Activated CD4-positive, CD25-positive, alpha-beta regulatory T cell treated with anti-CD3 and anti-CD28 coated beads, Interleukin-2, amount 50 U/mL, for 16 hours (primary cell): ENCODE measurements around the gene MTOR.
"Not testable (repeated sequence)": the region's sequence is repeated elsewhere in the genome, so short reads cannot be mapped to it uniquely, and the experiment has no call there.

Source experiments
- DNase-seq: peaks from one replicate; pipeline ENCODE4 v3.0.0-alpha.2; 2020; ENCODE audit warnings: low read depth, low spot score

The MTOR gene

DNA sequence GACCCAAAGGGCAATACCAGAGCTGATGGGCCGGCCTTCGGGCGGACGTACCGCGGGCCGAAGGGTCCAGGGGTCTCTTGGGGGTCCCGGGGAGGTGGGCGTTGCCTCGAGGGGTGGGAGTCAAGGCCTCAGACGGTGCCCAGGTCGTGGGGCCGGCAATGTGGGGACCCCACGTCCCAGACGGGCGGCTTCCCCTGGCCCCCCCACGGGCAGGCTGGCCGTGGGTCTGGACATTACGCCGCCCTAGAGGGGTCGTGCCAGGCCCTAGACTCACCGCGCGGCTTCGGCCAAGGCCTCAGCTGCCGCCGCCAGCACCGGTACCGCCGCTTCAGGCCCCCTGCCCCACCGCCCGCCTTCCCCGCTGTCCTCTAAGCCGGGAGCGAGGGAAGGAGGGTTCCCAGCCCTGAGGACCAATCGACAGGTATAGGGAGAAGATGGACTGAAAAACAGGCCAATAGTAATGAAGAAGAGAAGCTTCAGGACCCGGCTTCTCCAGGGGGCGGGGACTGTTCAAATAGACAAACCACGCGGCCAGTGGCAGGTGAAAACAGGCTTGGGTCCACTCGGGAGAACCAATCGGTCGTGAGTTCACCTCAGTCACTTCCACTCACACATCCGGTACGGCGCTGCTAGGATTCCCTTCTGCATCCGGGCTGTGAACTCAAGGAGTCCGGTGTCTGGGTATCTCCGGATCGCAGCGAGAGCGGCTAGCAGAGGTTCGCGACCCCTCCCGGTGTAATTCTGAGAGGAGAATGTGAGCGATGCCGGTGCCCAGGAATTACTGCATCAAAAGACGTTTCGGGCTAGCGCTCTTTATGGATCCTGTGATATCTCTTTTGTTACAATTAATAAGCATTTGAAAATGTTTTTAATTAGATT lies at the start of gene MTOR:
Gene MTOR (minus strand): TSS at position 381 of the 879 bp plus-strand sequence. CDS start 3,142 bp downstream, outside the sequence.
- peak; percentile 98 for DNase-seq

DNA sequence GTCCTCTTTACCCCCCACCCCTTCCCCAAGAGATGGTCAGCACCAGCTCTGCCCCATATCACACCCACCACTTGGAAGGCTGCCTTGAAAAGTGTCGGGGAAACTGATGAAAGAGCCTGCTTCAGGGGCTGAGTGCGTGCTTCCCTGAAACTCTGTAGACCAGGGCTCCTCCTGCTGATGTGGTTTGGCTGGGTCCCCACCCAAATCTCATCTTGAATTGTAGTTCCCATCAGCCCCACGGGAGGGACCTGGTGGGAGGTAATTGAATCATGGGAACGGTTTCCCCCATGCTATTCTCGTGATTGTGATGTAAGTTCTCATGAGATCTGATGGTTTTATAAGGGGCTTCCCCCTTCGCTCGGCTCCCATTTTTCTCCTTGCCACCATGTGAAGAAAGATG lies 47.0 kb upstream of the MTOR start:
- DNase-seq: no peak

DNA sequence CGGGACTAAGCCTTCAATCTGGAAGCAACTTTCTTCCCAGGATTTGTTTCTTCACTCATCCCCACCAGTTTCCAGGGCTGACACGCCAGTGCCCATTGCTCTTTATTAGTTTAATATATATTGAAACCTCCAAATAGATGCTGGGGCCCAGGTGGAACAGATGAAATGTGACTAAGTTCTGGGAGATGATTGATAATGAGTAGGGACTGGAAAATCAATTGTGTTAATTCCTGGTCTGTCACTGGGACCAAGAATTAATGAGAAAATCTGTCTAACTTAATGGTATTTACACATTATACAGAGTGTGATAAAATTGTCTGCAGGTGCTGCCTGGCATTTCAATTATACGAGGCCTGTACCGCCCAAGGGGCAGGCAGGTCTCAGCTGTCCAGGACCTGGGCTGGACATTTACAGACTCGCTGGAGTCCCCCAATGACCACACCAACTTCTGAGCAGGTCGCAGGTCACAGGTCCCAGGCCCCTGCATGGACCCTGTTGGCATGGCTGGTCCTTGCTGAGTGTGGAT lies 46.4 kb upstream of the MTOR start:
- DNase-seq: no peak

DNA sequence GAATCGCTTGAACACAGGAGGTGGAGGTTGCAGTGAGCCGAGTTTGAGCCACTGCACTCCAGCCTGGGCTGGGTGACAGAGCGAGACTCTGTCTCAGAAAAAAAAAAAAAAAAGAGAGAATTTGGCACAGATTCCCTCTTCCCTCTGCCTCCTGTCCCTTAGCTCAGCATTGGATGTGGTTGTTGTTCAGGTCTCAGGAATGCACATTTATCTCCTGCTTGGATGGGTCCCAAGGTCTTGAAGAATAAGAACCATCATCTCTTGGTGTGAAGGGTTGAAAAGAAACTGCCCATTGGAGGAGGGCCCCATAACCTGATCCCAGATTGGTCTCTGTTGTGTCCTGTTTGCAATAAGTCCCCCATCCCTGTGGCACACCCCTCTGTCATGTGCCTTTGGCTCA lies 45.5 kb upstream of the MTOR start:
- DNase-seq: no peak

DNA sequence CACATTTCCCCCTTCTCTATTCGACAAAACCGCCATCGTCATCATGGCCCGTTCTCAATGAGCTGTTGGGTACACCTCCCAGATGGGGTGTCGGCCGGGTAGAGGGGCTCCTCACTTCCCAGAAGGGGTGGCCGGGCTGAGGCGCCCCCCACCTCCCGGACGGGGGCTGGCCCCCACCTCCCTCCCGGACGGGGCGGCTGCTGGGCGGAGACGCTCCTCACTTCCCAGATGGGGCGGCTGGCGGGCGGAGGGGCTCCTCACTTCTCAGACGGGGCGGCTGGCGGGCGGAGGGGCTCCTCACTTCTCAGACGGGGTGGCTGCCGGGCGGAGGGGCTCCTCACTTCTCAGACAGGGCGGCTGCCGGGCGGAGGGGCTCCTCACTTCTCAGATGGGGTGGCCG lies 43.2 kb upstream of the MTOR start:
- not testable (repeated sequence) for DNase-seq

DNA sequence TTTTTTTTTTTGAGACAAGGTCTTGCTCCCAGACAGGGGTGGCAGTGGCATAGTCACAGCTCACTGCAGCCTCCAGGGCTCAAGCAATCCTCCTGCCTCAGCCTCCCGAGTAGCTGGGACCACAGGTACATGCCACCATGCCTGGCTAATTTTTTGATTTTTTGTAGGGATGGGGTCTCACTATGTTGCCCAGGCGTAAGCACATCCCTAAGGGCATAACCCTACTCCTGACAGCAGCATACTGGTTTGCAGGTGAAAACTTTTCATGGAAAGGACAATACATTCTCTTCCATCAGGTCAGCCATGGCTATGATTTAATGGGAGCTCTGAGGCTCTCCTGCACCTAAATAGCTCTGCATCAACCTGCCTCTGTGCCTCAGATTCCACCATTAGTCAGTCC lies 40.0 kb upstream of the MTOR start:
- no peak for DNase-seq

DNA sequence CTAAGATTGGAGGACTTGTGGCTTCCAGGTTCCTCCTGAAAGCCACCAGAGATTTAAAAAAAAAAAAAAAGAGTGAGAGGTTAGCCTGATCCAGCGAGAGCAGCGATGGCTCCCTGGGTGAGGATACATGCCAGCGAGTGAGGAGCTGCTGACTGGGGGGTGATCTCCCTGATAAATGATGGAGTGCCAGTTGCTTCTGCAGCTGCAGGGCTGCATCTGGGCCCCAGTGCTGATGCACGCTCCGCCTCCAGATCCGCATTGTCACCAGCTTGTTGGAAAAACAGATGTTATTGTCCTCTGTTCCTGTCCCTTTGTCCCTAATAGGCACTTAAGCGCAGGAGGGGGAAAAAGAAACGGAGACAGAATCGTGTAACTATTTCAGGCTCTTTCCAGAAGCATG lies 39.2 kb upstream of the MTOR start:
- DNase-seq: no peak

DNA sequence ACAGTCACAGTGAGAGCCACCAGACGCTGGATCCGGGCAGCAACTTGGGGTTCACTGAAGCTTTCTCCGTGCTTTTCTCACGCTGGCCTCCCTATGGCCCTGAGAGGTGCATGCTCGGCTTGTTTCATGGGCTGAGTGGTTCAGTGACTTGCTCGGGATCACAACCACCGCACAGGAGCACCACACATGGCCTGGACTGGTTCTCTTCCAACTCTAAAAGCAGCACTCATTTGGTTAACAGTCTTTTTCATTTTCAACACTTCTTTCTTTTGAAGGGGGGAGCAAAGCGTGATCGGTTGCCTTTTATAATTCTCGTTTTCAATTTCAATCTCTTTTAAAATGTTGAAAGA lies 36.8 kb upstream of the MTOR start:
- no peak for DNase-seq

DNA sequence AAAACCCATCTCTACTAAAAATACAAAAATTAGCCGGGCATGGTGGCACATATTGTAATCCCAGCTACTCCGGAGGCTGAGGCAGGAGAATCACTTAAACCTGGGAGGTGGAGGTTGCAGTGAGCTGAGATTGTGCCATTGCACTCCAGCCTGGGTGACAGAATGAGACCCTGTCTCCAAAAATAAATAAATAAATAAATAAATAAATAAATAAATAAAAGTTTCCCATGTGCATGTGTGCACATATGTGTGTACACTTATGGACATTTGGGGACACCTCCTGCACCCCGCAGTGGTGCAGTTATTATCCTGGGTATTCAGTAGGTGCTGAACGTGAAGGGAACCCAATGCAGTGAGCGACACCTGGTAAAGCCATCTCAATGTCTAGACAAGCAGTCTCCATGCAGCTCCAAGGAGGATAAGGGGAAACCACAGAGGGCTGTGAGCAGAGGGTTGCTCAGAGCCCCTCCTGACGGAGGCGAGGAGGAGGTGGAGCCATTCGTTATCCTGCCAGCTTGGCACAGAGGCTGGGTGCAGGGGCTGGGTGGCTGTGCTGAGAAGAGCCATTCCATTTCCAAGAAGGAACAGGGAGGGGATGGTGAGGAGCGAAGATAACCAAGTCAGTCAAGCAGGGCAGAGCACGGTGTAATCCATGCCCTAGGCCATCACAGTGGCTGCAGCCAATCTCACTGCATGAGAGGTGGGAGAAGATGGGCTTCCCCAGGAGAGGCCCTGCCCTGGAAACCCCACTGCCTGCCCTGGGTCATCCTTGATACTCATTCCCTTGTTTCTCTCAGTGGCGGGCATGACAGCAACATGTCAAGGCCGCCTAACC lies 36.3 kb upstream of the MTOR start:
- no peak for DNase-seq

DNA sequence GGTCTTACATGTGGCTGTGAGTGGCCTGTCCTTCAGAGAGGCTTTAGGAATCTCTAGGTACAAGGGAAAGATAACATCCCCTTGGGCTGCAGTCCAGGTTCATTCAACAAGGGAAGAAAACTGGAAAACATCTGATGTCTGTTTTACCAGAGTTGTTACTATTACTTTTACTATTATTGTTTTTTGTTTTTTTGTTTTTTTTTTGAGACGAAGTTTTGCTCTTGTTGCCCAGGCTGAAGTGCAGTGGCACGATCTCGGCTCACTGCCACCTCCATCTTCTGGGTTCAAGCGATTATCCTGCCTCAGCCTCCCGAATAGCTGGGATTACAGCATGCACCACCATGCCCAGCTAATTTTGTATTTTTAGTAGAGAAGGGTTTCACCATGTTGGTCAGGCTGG lies 35.4 kb upstream of the MTOR start:
- not testable (repeated sequence) for DNase-seq

DNA sequence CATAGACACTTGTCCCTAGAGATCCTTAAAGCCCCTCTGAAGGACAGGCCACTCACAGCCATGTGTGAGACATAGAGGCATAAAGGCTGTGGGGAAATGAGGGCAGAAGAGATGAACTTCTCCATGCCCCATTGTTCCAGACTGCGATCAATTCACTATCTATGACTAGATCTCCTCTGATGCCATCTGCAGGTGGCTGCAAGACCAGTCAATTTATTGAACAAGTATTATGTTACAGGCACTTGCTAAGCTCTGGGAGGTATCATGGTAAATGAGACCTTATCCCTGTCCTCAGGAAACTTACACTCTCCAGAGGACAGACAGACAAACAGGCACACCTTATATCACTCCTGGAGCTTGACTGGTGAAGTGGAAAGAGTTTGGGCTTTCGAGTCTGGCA lies 33.6 kb upstream of the MTOR start:
- no peak for DNase-seq

DNA sequence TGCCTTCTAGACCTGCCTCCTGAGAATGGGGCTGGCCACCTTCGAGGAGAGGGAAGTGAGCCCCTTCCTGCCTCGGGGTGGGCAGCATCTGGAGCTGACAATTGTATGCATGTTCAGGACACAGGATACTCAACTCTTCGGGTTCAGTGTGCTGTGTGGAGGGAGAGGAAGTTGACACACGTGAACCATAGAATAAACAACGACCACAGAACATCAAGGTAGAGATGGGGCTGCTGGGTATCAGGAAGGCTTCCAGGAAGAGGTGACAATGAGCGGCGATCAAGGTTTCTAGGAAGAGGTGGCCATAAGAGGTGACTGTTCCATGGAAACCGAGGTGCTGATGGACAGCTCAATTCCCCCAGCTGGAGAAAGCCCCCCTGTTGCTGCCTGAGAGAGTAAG lies 32.6 kb upstream of the MTOR start:
- DNase-seq: no peak

DNA sequence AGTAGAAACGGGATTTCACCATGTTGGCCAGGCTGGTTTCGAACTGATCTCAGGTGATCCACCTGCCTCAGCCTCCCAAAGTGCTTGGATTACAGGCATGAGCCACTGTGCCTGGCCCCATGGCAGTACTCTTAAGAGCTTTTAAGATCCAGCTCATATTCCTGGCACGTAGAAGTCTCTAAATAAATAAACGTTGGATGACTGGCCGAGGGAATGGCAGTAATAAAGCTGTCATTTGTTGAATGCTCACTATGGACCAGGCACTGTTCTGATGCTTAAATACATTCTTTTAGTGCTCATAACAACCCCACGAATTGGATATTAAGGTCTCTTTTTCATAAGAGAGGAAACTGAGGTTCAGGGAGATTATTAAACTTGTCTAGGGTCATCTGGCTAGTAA lies 31.5 kb upstream of the MTOR start:
- DNase-seq: no peak

DNA sequence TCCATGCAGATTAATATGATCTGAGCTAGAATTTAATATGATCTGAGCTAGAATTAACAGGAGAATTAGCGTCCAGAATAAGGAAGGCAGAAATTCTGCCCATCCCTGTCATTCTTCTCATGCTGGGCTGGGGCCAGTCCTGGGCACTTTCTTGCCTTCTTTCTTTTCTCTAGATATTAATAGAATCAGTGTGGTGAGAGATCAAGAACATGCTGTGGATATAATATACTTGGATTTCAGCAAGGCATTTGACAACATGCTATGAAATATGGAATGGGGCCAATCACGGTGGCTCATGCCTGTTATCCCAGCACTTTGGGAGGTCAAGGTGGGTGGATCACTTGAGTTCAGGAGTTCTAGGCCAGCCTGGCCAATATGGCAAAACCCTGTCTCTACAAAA lies 28.7 kb upstream of the MTOR start:
- no peak for DNase-seq

DNA sequence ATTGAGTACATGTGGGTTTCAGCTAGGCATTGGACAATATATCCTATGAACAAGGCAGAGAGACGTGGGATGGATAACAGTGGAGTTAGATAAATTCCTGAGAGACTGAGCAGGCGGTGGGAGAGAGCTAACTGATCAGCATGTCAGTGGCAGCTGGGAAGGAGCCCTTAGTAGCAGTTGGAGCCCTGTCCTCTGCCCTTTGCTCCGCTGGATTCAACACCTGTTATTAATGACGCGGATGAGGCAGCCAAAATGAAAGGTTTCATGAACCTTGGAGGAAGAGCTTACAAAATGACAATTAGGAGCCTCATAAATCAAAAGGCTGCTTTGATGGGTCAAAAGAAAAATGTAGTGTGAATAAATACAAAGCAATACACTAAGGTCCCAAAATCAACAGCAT lies 26.7 kb upstream of the MTOR start:
- DNase-seq: no peak

DNA sequence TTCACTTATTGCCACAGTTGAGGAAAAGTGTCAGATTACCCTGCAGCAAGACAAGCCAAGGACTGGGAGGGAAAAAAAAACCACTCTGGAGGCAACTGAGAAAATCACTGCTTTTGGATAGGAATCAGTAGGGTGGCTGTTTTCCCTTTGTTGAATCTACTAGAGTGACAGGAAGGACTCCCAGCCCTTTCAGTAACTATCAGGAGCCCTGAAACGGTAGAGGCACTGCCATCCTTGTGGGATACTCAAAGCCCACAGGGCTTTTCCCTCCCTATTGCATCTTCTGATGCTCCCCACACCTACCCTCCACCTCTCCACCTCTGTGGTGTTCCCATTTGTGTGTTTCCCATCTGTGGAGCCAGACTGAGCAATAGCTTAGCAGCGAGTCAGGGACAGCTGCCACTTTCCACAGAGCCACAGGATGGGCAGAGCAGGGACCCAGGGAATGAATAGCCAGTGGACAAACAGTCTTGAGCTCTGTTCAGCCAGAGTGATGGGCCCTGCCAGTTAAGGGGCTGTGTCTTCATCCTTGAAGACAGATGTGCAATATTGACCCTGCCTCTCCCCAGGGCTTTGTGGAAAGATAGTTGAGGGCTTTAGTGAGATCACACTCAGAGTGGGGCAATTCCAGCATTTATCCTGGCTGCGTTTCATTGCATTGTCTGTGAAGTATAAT lies 24.5 kb upstream of the MTOR start:
- no peak for DNase-seq

DNA sequence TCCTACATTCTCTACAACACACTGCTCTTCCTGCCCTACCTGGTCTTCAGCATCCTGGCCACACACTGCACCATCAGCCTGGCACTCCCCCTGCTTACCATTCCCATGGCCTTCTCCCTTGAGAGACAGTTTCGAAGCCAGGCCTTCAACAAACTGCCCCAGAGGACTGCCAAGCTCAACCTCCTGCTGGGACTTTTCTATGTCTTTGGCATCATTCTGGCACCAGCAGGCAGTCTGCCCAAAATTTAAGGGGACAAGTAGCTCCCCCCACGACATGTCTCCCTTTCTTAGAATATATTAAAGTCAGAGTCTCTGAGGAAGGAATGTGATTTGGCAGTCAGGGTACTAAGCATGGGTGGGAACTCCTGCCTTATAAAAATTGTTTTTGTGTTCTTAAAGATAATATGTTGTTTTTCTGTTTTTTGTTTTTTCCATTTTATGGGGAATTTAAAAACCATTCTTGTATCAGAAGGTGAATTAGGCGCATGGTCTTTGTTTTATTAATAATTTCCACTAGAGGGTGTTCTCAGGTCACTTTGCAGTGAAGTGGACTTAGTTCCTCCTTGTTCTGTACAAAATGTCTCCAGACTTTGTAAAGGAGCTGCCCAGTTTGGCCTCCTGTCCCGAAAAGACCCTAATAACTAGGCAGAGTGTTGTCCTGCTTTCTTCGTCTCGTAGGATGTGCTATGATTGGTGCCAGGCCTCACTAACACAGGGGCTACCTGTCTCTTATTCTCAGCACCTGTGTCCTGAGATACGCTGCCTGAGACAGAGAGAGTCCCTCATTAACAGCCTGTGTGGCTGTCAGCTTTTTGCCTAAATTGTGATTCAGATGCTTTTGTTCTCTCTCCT lies 23.8 kb upstream of the MTOR start:
- no peak for DNase-seq

DNA sequence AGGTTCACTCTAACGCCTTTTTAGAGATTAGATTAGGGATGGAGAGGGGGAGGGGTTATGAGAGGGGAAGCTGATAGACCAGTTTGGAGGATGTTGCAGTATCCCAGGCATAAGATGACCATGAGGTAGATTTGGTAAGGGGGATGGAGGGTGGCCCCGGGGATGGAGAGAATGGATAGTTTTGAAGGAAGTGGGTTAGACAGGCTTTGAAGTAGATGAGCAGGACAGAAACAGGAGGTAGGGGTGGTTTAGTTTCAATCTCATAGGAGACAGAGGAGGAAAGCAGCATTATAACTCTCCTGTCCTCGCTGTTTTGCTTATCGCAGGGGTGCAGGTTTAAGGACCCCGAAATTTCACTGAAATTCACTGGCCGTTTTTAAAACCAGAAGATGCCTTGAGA lies 22.4 kb upstream of the MTOR start:
- DNase-seq: no peak

DNA sequence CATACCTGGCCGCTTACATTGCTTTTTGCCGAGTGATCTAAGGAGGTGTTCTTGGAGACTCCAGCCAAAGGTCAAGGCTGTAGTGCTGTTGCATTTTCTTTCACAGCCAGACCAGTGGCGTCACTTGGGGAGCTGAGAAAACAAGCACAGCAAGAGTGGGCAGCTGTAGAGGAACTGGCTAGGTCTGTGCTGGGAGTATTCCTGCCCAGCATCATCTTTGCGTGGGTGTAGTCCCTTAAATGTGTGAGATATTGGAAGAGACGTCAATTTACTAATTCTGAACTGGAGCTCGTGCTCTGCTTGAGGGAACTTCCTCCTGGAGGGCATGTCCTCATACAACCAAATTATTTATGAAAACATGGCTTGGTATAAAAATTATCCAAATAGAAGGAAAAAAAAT lies 20.8 kb upstream of the MTOR start:
- no peak for DNase-seq

DNA sequence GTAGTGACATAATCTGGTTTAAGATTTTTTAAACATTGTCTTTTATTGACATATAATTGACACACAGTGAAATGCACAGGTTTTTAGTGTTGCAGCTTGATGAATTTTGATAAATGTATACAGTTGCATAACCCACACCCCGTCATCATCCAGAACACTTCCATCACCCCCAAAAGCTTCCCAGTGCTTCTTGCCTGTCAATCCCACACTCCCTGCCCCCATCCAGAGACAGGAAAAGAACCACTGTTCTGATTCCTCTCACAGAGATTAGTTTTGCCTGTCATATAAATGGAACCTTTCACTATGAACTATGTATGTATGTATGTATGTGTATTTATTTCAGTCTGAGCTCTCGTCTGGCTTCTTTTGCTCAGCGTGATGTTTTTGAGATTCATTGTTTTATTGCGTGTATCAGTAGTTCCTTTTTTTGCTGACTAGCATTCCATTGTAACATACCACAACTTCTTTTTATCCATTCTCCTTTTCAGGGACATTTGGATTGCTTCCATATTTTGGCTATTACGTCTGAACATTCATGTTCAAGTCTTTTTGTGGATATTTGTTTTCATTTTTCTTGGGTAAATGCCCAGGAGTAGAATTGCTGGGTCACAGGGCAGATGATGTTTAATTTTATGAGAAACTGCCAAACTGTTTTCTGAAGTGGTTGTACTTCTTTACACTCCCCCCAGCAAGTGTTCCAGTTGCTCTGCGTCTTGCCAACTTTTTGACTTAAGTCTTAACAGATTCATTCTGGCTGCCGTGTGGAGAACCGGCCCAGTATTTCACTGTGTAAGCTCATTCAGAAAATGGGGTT lies 19.4 kb upstream of the MTOR start:
- no peak for DNase-seq
